ENCODE measurements around the gene AQP4.

GRCh38 chr18:26803643-26804042 is 61.9 kb downstream of the AQP4 start:
- no peak for TF ChIP-seq CTCF (IDR thresholded peaks at IDR 0.05)
- no peak for TF ChIP-seq POLR2A (IDR thresholded peaks at IDR 0.05)
